HL-60 (cell line): ENCODE measurements around the gene GZMM.

Experiments used
- CTCF ChIP-seq: IDR thresholded peaks from one replicate; pipeline ENCODE4 v1.5.1; 2011; ENCODE audit warnings: low read length, control low read depth, inconsistent platforms; ENCODE audit not compliant: insufficient read depth
- GABPA ChIP-seq: IDR thresholded peaks from 2 replicates; pipeline ENCODE4 v1.6.1; 2012; ENCODE audit warnings: low read depth
- POLR2AphosphoS5 ChIP-seq: IDR thresholded peaks from 2 replicates; pipeline ENCODE4 v1.6.1; 2012; ENCODE audit warnings: low read depth
- SPI1 ChIP-seq: IDR thresholded peaks from 2 replicates; pipeline ENCODE4 v1.6.1; 2012; ENCODE audit warnings: low read depth, mild to moderate bottlenecking, borderline replicate concordance
- TF ChIP-seq, protein P1 (sequence below): IDR thresholded peaks from 2 replicates; pipeline ENCODE4 v1.6.1; 2012; ENCODE audit warnings: low read depth; ENCODE audit not compliant: insufficient replicate concordance

DNA sequence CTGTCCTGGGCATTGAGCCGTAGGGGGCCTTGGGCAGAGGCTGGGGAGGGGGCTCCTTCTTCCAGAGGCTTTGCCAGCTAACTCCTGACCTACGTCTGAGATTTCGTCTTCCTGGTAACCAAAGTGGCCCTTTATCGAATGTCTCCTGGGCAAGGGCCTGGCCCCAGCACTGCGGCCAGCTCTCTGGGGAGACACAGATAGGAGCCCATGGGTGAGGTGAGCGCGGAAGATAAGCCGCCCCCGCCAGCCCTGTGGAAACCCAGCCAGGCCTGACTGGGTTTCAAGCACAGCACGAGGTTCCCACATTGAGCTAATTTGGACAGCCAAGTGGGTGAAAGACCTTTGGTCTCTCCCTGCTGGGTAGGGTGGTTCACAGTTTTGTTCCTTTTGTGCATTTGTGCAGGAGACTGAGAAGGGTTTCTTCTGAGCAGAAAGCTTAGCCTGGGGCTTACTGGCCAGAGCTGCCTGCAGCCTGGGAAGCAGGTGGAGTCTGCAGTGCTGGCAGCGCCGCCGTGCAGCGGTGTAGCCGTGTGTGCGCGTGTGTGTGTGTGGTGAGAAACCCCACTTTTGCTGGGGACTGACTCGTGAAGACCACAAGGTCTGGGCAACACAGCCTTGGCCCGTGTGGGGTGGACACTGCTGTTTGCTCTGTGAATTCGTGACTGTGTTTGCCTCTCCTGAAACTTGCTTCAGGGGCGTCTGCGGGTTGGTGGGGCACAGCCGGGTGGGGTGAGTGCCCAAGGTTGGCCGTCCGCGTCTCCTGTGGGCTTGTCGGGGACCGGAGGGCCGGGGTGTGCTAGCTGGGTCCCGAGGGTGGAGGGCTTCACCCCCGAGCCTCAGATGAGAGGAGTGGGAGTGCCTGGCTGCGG is 31.0 kb downstream of the GZMM start:
- TF ChIP-seq CTCF (no peak), POLR2AphosphoS5 (no peak), GABPA (no peak), SPI1 (no peak)
- TF ChIP-seq, protein P1, sequence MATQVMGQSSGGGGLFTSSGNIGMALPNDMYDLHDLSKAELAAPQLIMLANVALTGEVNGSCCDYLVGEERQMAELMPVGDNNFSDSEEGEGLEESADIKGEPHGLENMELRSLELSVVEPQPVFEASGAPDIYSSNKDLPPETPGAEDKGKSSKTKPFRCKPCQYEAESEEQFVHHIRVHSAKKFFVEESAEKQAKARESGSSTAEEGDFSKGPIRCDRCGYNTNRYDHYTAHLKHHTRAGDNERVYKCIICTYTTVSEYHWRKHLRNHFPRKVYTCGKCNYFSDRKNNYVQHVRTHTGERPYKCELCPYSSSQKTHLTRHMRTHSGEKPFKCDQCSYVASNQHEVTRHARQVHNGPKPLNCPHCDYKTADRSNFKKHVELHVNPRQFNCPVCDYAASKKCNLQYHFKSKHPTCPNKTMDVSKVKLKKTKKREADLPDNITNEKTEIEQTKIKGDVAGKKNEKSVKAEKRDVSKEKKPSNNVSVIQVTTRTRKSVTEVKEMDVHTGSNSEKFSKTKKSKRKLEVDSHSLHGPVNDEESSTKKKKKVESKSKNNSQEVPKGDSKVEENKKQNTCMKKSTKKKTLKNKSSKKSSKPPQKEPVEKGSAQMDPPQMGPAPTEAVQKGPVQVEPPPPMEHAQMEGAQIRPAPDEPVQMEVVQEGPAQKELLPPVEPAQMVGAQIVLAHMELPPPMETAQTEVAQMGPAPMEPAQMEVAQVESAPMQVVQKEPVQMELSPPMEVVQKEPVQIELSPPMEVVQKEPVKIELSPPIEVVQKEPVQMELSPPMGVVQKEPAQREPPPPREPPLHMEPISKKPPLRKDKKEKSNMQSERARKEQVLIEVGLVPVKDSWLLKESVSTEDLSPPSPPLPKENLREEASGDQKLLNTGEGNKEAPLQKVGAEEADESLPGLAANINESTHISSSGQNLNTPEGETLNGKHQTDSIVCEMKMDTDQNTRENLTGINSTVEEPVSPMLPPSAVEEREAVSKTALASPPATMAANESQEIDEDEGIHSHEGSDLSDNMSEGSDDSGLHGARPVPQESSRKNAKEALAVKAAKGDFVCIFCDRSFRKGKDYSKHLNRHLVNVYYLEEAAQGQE: no peak
